SK-N-SH (cell line): ENCODE results near the gene GARS1. TPM values are rescaled to one million over a fixed set of nuclear protein-coding genes. Genes with fewer than 3 reads are reported as not detected.

ENCODE experiments used
- CTCF ChIA-PET: fragments of 300-600, 350-600 bp; formaldehyde crosslinking; extraction: SDS; loops from one replicate; lab custom pipeline; 2021; lab: Yijun Ruan, JAX
- POLR2A ChIA-PET: fragments of 350-600 bp; sonication (Branson Sonifier 250); formaldehyde crosslinking; extraction: SDS; loops from one replicate; lab custom pipeline; 2020; ENCODE audit warnings: antibody characterized with exemption, inconsistent platforms; lab: Yijun Ruan, JAX
- DNase-seq: peaks from one replicate; pipeline ENCODE4 v3.0.0; 2012
- H2AFZ ChIP-seq: fragments of 200-600 bp; sonication (generic); 2 replicates; pipeline ENCODE4 v1.8.1; 2016; ENCODE audit warnings: antibody characterized with exemption, mild to moderate bottlenecking, low read depth
- H3F3A ChIP-seq: fragments of 200-600 bp; sonication (generic); replicated peaks from 2 replicates; pipeline ENCODE3; 2016; ENCODE audit warnings: antibody characterized with exemption, mild to moderate bottlenecking; ENCODE audit not compliant: insufficient read depth
- H3K27ac ChIP-seq, 2 experiments: fragments of 200-500 bp in 1 of 2; fragments of 200-600 bp in 1 of 2; sonication (Bioruptor generic) in 1 of 2; sonication (generic), shearing (Covaris generic) in 1 of 2; 2 replicates each; pipeline versions ENCODE4 v1.5.1 to v1.6.1; 2014 to 2016; ENCODE audit warnings: low read depth in 2 of 2, inconsistent platforms in 1 of 2, low read length in 1 of 2, mild to moderate bottlenecking in 1 of 2, mixed read lengths in 1 of 2
- H3K27me3 ChIP-seq: fragments of 200-600 bp; sonication (generic), shearing (Covaris generic); 2 replicates; pipeline ENCODE4 v1.6.1; 2016; ENCODE audit warnings: mixed run types; ENCODE audit not compliant: insufficient read depth
- H3K36me3 ChIP-seq, 2 experiments: fragments of 200-500 bp in 1 of 2; fragments of 200-600 bp in 1 of 2; sonication (Bioruptor generic) in 1 of 2; sonication (generic) in 1 of 2; replicated peaks in 1 of 2; 2 replicates each; pipeline versions ENCODE3 to v1.5.1; 2014 to 2016; ENCODE audit warnings: low read length in 1 of 2, mild to moderate bottlenecking in 1 of 2; ENCODE audit not compliant: insufficient read depth in 2 of 2, control insufficient read depth in 1 of 2
- H3K4me1 ChIP-seq, 2 experiments: fragments of 200-500 bp in 1 of 2; fragments of 200-600 bp in 1 of 2; sonication (Bioruptor generic) in 1 of 2; sonication (generic), shearing (Covaris generic) in 1 of 2; 2 replicates each; pipeline versions ENCODE4 v1.5.1 to v1.6.1; 2014 to 2016; ENCODE audit warnings: low read depth in 1 of 2, low read length in 1 of 2, mixed run types in 1 of 2; ENCODE audit not compliant: insufficient read depth in 2 of 2, control insufficient read depth in 1 of 2
- H3K4me2 ChIP-seq: fragments of 200-600 bp; sonication (generic), shearing (Covaris generic); 2 replicates; pipeline ENCODE4 v1.6.1; 2017; ENCODE audit warnings: mixed run types
- H3K4me3 ChIP-seq, 2 experiments: fragments of 200-500 bp in 1 of 2; fragments of 200-600 bp in 1 of 2; sonication (Bioruptor generic) in 1 of 2; sonication (generic), shearing (Covaris generic) in 1 of 2; 2 replicates each; pipeline versions ENCODE4 v1.5.1 to v1.8.1; 2014 to 2016; ENCODE audit warnings: low read depth in 2 of 2, inconsistent platforms in 1 of 2, low read length in 1 of 2, mild to moderate bottlenecking in 1 of 2, mixed read lengths in 1 of 2, moderate library complexity in 1 of 2
- H3K79me2 ChIP-seq: fragments of 200-600 bp; sonication (generic); 2 replicates; pipeline ENCODE4 v1.8.1; 2017; ENCODE audit warnings: mild to moderate bottlenecking; ENCODE audit not compliant: insufficient read depth
- H3K9ac ChIP-seq: fragments of 200-600 bp; sonication (generic); 2 replicates; pipeline ENCODE4 v1.6.1; 2017; ENCODE audit warnings: mixed run types
- H3K9me2 ChIP-seq: fragments of 200-600 bp; sonication (generic); 2 replicates; pipeline ENCODE4 v1.6.1; 2017; ENCODE audit warnings: mixed run types
- H3K9me3 ChIP-seq: fragments of 200-600 bp; sonication (generic); 2 replicates; pipeline ENCODE4 v1.6.1; 2017; ENCODE audit warnings: mixed run types, mild to moderate bottlenecking, moderate library complexity
- H4K20me1 ChIP-seq: fragments of 200-600 bp; sonication (generic); 2 replicates; pipeline ENCODE4 v1.6.1; 2017; ENCODE audit warnings: mild to moderate bottlenecking, mixed run types; ENCODE audit not compliant: insufficient read depth
- CHD2 ChIP-seq: fragments of 150-350 bp; IDR thresholded peaks from 2 replicates; pipeline ENCODE4 v1.6.1; 2018; ENCODE audit warnings: low read length; ENCODE audit not compliant: partially characterized antibody
- CTCF ChIP-seq: fragments of 200-600 bp; sonication (generic); IDR thresholded peaks from 2 replicates; pipeline ENCODE4 v1.6.1; 2017; ENCODE audit warnings: antibody characterized with exemption, mild to moderate bottlenecking, moderate library complexity
- ELF1 ChIP-seq: IDR thresholded peaks from 2 replicates; pipeline ENCODE4 v1.4.0; 2012
- EZH2phosphoT487 ChIP-seq: fragments of 200-600 bp; sonication (generic); IDR thresholded peaks from 2 replicates; pipeline ENCODE4 v1.6.1; 2017; ENCODE audit warnings: low read depth, mixed run types, mild to moderate bottlenecking, antibody characterized with exemption, moderate library complexity, borderline replicate concordance
- FOSL2 ChIP-seq: IDR thresholded peaks from 2 replicates; pipeline ENCODE4 v1.4.0; 2012; ENCODE audit warnings: low read depth, mild to moderate bottlenecking, moderate library complexity, borderline replicate concordance
- FOXJ3 ChIP-seq: sonication (generic); formaldehyde crosslinking; IDR thresholded peaks from 2 replicates; pipeline ENCODE4 v1.5.1; 2020; ENCODE audit warnings: mild to moderate bottlenecking, missing genetic modification reagents
- FOXM1 ChIP-seq: IDR thresholded peaks from 2 replicates; pipeline ENCODE4 v1.4.0; 2012; ENCODE audit warnings: low read depth, mild to moderate bottlenecking
- GABPA ChIP-seq: IDR thresholded peaks from 2 replicates; pipeline ENCODE4 v1.4.0; 2012; ENCODE audit warnings: low read depth, mild to moderate bottlenecking
- NFIC ChIP-seq: IDR thresholded peaks from 2 replicates; pipeline ENCODE4 v1.4.0; 2012; ENCODE audit warnings: borderline replicate concordance
- PBX3 ChIP-seq: IDR thresholded peaks from 2 replicates; pipeline ENCODE4; 2012
- POLR2AphosphoS5 ChIP-seq: IDR thresholded peaks from 2 replicates; pipeline ENCODE4 v1.6.1; 2012; ENCODE audit warnings: low read depth, low read length
- RAD21 ChIP-seq: IDR thresholded peaks from 2 replicates; pipeline ENCODE4 v1.6.1; 2012; ENCODE audit warnings: mild to moderate bottlenecking, low read length
- RCOR1 ChIP-seq: fragments of 150-350 bp; IDR thresholded peaks from 2 replicates; pipeline ENCODE4 v1.6.1; 2017; ENCODE audit warnings: antibody characterized with exemption, low read length
- RXRA ChIP-seq: IDR thresholded peaks from 2 replicates; pipeline ENCODE4 v1.4.0; 2012; ENCODE audit warnings: low read depth, mild to moderate bottlenecking, borderline replicate concordance
- TAF1 ChIP-seq: IDR thresholded peaks from 2 replicates; pipeline ENCODE4 v1.6.1; 2012; ENCODE audit warnings: low read depth, mild to moderate bottlenecking, low read length, moderate library complexity, borderline replicate concordance
- USF1 ChIP-seq: IDR thresholded peaks from 2 replicates; pipeline ENCODE4 v1.4.0; 2012; ENCODE audit warnings: low read depth, borderline replicate concordance
- USF2 ChIP-seq: fragments of 150-350 bp; IDR thresholded peaks from 2 replicates; pipeline ENCODE4 v1.6.1; 2017; ENCODE audit warnings: antibody characterized with exemption, low read length, low read depth, borderline replicate concordance
- WGBS: methylation state at CpG from one replicate; pipeline ENCODE4 v1.1.6; 2017; ENCODE audit warnings: low lambda C conversion rate; 5-methylcytosine and 5-hydroxymethylcytosine counted together
- polyA plus RNA-seq, 3 experiments: library from polyadenylated mRNA; depleted of rRNA; stranded (reverse); fragments of >200 nt; gene quantifications; 2 replicates each; pipeline ENCODE4 v1.2.3, GENCODE V29; 2012

GARS1 gene
- polyA plus RNA-seq, 1 of the 3 experiments (the other 2 are of a cell fraction): 301 TPM

- Histone ChIP-seq H3K9ac (no peak overlapping the region), H4K20me1 (no peaks in the 10 kb centered on the region), H3K36me3 (no peaks in the 10 kb centered on the region), H2AFZ (no peak overlapping the region), H3K9me3 (no peaks in the 10 kb centered on the region), H3F3A (no peaks in the 10 kb centered on the region), H3K4me2 (no peak overlapping the region), H3K79me2 (no peaks in the 10 kb centered on the region), H3K4me3 (no peak overlapping the region), H3K27ac (no peak overlapping the region), H3K9me2 (no peaks in the 10 kb centered on the region), H3K4me1 (no peaks in the 10 kb centered on the region; a peak in 1 of 4 replicates), H3K27me3 (no peaks in the 10 kb centered on the region)
- DNase-seq: no peak
- no peak for TF ChIP-seq USF1
- TF ChIP-seq FOSL2: no peak
- TF ChIP-seq NFIC: no peak
- TF ChIP-seq FOXJ3 (CRISPR knock-in tag): no peak
- no peak for TF ChIP-seq EZH2phosphoT487
- no peak for TF ChIP-seq RXRA
- TF ChIP-seq POLR2AphosphoS5: no peak
- TF ChIP-seq ELF1: no peak
- TF ChIP-seq FOXM1: no peak
- TF ChIP-seq GABPA: no peak
- no peak for TF ChIP-seq RCOR1
- TF ChIP-seq TAF1: no peak
- no peak for TF ChIP-seq USF2
- ChIA-PET POLR2A (no interaction called here), CTCF (interaction anchor here (0.8 to 1.8 kb wide), 5 partner anchors 9 to 89 kb away, joined by 3 to 5 read pairs (median 3); partner anchors contain the start of gene CRHR2)
- WGBS: 68% methylated on average over 19 of the region's 19 CpGs
Measured at GRCh38 chr7:30652698-30653641, 58.3 kb downstream of the GARS1 start.

GRCh38 chr7:30654296-30655090, 59.8 kb downstream of the GARS1 start:
- POLR2A ChIA-PET: interaction anchor here (0.7 kb wide), 1 partner anchor 10 kb away, joined by 3 read pairs; no protein-coding TSS in a partner anchor
- 66% methylated on average over 14 of the region's 15 CpGs for WGBS

More at GRCh38 chr7:30654296-30655090, 59.8 kb downstream of the GARS1 start:
- H3K4me1 ChIP-seq: no peaks in the 10 kb centered on the region; a peak in 1 of 4 replicates
- no peaks in the 10 kb centered on the region for H3K79me2 ChIP-seq
- CTCF ChIA-PET: interaction anchor here (0.8 to 1.8 kb wide), 6 partner anchors 9 to 90 kb away, joined by 3 to 5 read pairs (median 4); partner anchors contain the start of gene CRHR2
- H3K36me3 ChIP-seq: no peaks in the 10 kb centered on the region
- H3K27me3 ChIP-seq: no peaks in the 10 kb centered on the region
- no peaks in the 10 kb centered on the region for H4K20me1 ChIP-seq
- H2AFZ ChIP-seq: no peak overlapping the region
- no peak for DNase-seq
- no peak overlapping the region for H3K4me3 ChIP-seq
- H3K9me2 ChIP-seq: no peaks in the 10 kb centered on the region
- H3K4me2 ChIP-seq: no peak overlapping the region
- no peaks in the 10 kb centered on the region for H3F3A ChIP-seq
- no peak overlapping the region for H3K9ac ChIP-seq
- TF ChIP-seq POLR2AphosphoS5: no peak
- no peak for TF ChIP-seq CHD2
- TF ChIP-seq RAD21: no peak
- TF ChIP-seq CTCF: no peak
- no peak for TF ChIP-seq PBX3
- H3K9me3 ChIP-seq: no peaks in the 10 kb centered on the region
- no peak overlapping the region for H3K27ac ChIP-seq
